ENCODE results near the gene TUBB4B.

- TF ChIP-seq, protein P1, sequence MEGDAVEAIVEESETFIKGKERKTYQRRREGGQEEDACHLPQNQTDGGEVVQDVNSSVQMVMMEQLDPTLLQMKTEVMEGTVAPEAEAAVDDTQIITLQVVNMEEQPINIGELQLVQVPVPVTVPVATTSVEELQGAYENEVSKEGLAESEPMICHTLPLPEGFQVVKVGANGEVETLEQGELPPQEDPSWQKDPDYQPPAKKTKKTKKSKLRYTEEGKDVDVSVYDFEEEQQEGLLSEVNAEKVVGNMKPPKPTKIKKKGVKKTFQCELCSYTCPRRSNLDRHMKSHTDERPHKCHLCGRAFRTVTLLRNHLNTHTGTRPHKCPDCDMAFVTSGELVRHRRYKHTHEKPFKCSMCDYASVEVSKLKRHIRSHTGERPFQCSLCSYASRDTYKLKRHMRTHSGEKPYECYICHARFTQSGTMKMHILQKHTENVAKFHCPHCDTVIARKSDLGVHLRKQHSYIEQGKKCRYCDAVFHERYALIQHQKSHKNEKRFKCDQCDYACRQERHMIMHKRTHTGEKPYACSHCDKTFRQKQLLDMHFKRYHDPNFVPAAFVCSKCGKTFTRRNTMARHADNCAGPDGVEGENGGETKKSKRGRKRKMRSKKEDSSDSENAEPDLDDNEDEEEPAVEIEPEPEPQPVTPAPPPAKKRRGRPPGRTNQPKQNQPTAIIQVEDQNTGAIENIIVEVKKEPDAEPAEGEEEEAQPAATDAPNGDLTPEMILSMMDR (IDR thresholded peaks at IDR 0.05; ENCODE audit: insufficient read depth, low read length, poor library complexity, severe bottlenecking) = no peak
- TF ChIP-seq EZH2phosphoT487 (conservative IDR thresholded peaks at IDR 0.05; ENCODE audit: low read length) = no peak
These were observed 39.6 kb downstream of the TUBB4B start for GRCh38 chr9:137280474-137281344.
